ENCODE data around the gene ZC3H18.

DNA sequence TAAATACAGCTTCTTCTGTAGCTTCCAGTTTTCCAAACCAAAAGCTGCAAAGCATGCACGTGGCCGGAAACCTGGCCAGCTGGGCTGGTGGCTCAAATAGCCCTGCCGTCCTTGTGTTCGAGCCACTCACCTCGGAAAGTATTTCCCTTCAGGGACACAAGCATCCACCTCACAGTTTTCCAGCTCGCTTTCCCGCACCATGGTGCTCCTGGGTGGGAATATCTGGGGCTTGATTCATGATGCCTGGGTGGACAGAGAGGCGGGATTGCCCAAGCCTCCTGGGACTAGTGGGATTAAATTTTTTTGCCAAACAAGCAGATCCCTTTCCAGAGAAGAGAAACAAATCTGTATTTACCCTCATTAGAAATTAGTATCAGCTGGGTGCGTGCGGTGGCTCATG lies 99.8 kb downstream of the ZC3H18 start:
- TF ChIP-seq SP1 (IDR thresholded peaks at IDR 0.05; ENCODE audit: low read depth, low read length) (no peak), NRF1 (conservative IDR thresholded peaks at IDR 0.05; ENCODE audit: low read depth, low read length) (no peak), FOXK2 (IDR thresholded peaks at IDR 0.05) (no peak), POLR2A (IDR thresholded peaks at IDR 0.05; ENCODE audit: low read depth, low read length) (no peak), TARDBP (IDR thresholded peaks at IDR 0.05; ENCODE audit: borderline replicate concordance) (no peak), NR2C2 (IDR thresholded peaks at IDR 0.05; ENCODE audit: borderline replicate concordance, control insufficient read depth, insufficient read length, low read depth) (no peak)
- TF ChIP-seq, protein P1, sequence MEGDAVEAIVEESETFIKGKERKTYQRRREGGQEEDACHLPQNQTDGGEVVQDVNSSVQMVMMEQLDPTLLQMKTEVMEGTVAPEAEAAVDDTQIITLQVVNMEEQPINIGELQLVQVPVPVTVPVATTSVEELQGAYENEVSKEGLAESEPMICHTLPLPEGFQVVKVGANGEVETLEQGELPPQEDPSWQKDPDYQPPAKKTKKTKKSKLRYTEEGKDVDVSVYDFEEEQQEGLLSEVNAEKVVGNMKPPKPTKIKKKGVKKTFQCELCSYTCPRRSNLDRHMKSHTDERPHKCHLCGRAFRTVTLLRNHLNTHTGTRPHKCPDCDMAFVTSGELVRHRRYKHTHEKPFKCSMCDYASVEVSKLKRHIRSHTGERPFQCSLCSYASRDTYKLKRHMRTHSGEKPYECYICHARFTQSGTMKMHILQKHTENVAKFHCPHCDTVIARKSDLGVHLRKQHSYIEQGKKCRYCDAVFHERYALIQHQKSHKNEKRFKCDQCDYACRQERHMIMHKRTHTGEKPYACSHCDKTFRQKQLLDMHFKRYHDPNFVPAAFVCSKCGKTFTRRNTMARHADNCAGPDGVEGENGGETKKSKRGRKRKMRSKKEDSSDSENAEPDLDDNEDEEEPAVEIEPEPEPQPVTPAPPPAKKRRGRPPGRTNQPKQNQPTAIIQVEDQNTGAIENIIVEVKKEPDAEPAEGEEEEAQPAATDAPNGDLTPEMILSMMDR (IDR thresholded peaks at IDR 0.05 in 2 of 3, conservative IDR thresholded peaks at IDR 0.05 in 1 of 3; ENCODE audit: control insufficient read depth in 2 of 3, extremely low read depth in 1 of 3, insufficient read depth in 1 of 3, low read depth in 3 of 3, low read length in 3 of 3): no peak

Measured in GM12878 (cell line).